Parathyroid adenoma (tissue), 2 donors: ENCODE measurements around the gene CMPK1.

Experiments used
- H2AFZ ChIP-seq: fragments of 300-600 bp; sonication (generic); one replicate; pipeline ENCODE4 v1.7.0; 2017; ENCODE audit warnings: antibody characterized with exemption, mild to moderate bottlenecking
- H3K27ac ChIP-seq: fragments of 300-600 bp; sonication (generic); one replicate; pipeline ENCODE4 v1.7.0; 2017
- H3K27me3 ChIP-seq: fragments of 300-600 bp; sonication (generic); one replicate; pipeline ENCODE4 v1.7.0; 2017; ENCODE audit warnings: low read length; ENCODE audit not compliant: control insufficient read depth, insufficient read depth
- H3K36me3 ChIP-seq: fragments of 300-600 bp; sonication (generic); one replicate; pipeline ENCODE4 v1.7.0; 2017; ENCODE audit warnings: low read length; ENCODE audit not compliant: control insufficient read depth, insufficient read depth
- H3K4me1 ChIP-seq: fragments of 300-600 bp; sonication (generic); one replicate; pipeline ENCODE4 v1.7.0; 2017; ENCODE audit warnings: control low read depth
- H3K4me2 ChIP-seq: fragments of 300-600 bp; sonication (generic); one replicate; pipeline ENCODE4 v1.7.0; 2017; ENCODE audit warnings: low read length
- H3K4me3 ChIP-seq: fragments of 300-600 bp; sonication (generic); one replicate; pipeline ENCODE4 v1.7.0; 2017; ENCODE audit warnings: low read depth, low read length
- H3K79me2 ChIP-seq: fragments of 300-600 bp; sonication (generic); one replicate; pipeline ENCODE4 v1.7.0; 2017; ENCODE audit warnings: control low read depth
- H3K9ac ChIP-seq: fragments of 300-600 bp; sonication (generic); one replicate; pipeline ENCODE4 v1.7.0; 2017; ENCODE audit warnings: mild to moderate bottlenecking
- H3K9me3 ChIP-seq: fragments of 300-600 bp; sonication (generic); one replicate; pipeline ENCODE4 v1.7.0; 2017; ENCODE audit warnings: low read length; ENCODE audit not compliant: control insufficient read depth
- TF ChIP-seq, protein P1 (sequence below): fragments of 300-600 bp; sonication (generic); IDR thresholded peaks from one replicate; pipeline ENCODE4 v1.7.0; 2017; ENCODE audit warnings: antibody characterized with exemption, mild to moderate bottlenecking
- donor health status: primary hyperparathyroidism.

CMPK1 gene

DNA sequence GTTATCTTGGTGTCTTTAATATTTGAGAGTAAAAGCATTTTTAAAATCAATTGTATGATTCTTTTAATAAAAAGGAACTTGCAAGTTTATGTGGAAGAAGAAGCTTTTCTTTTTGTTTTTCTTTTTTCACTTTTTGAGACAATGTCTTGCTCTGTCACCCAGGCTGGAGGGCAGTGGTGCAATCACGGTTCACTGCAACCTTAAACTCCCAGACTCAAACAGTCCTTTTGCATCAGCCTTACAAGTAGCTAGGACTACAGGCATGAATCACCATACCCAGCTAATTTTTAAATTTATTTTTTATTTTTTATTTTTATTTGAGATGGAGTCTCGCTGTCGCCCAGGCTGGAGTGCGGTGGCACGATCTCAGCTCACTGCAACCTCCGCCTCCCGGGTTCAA is 34.1 kb downstream of the CMPK1 start:
- Histone ChIP-seq H3K79me2 (no peaks in the 10 kb centered on the region), H3K4me1 (no peaks in the 10 kb centered on the region), H3K36me3 (no peaks in the 10 kb centered on the region), H3K27me3 (no peaks in the 10 kb centered on the region), H3K9me3 (no peaks in the 10 kb centered on the region), H3K27ac (no peak overlapping the region), H2AFZ (no peak overlapping the region), H3K4me2 (no peak overlapping the region), H3K9ac (no peak overlapping the region), H3K4me3 (no peak overlapping the region)
- TF ChIP-seq, protein P1, sequence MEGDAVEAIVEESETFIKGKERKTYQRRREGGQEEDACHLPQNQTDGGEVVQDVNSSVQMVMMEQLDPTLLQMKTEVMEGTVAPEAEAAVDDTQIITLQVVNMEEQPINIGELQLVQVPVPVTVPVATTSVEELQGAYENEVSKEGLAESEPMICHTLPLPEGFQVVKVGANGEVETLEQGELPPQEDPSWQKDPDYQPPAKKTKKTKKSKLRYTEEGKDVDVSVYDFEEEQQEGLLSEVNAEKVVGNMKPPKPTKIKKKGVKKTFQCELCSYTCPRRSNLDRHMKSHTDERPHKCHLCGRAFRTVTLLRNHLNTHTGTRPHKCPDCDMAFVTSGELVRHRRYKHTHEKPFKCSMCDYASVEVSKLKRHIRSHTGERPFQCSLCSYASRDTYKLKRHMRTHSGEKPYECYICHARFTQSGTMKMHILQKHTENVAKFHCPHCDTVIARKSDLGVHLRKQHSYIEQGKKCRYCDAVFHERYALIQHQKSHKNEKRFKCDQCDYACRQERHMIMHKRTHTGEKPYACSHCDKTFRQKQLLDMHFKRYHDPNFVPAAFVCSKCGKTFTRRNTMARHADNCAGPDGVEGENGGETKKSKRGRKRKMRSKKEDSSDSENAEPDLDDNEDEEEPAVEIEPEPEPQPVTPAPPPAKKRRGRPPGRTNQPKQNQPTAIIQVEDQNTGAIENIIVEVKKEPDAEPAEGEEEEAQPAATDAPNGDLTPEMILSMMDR, result no peak

- no peaks in the 10 kb centered on the region for H3K79me2 ChIP-seq
- TF ChIP-seq, protein P1, result no peak
- no peaks in the 10 kb centered on the region for H3K27me3 ChIP-seq
- no peak overlapping the region for H2AFZ ChIP-seq
- no peaks in the 10 kb centered on the region for H3K36me3 ChIP-seq
- no peak overlapping the region for H3K27ac ChIP-seq
- no peaks in the 10 kb centered on the region for H3K4me1 ChIP-seq
- H3K9me3 ChIP-seq, result no peaks in the 10 kb centered on the region
- no peak overlapping the region for H3K4me2 ChIP-seq
- no peak overlapping the region for H3K9ac ChIP-seq
- H3K4me3 ChIP-seq, result no peak overlapping the region
Measured at GRCh38 chr1:47371016-47371517, 37.5 kb downstream of the CMPK1 start.

- Histone ChIP-seq H3K4me2 (no peak overlapping the region), H3K4me1 (no peaks in the 10 kb centered on the region), H3K36me3 (no peaks in the 10 kb centered on the region), H3K27ac (no peak overlapping the region), H3K79me2 (no peaks in the 10 kb centered on the region), H2AFZ (no peak overlapping the region), H3K9ac (no peak overlapping the region), H3K4me3 (no peak overlapping the region), H3K27me3 (no peaks in the 10 kb centered on the region), H3K9me3 (no peaks in the 10 kb centered on the region)
- TF ChIP-seq, protein P1, result no peak
Measured at GRCh38 chr1:47374501-47374900, 40.9 kb downstream of the CMPK1 start.

DNA sequence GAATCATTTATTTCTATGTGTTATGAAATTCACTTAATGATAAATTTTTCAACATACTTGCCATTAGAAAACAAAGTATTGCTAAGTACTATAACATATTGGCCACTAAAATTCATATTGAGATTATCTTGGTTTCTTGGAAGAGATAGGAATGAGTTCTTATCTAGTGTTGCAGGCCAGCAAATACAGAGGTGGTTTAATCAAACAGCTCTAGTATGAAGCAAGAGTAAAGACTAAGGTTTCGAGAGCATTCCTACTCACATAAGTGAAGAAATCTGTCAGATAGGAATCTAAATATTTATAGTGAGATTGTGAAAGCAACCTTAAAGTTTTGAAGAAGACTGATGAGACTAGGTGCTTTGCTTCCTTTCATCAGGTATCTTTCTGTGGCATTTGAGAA is 44.6 kb downstream of the CMPK1 start:
- H3K4me2 ChIP-seq, result no peak overlapping the region
- no peak overlapping the region for H3K9ac ChIP-seq
- H3K4me3 ChIP-seq, result no peak overlapping the region
- H3K9me3 ChIP-seq, result no peaks in the 10 kb centered on the region
- no peaks in the 10 kb centered on the region for H3K79me2 ChIP-seq
- H2AFZ ChIP-seq, result no peak overlapping the region
- no peaks in the 10 kb centered on the region for H3K27me3 ChIP-seq
- no peaks in the 10 kb centered on the region for H3K4me1 ChIP-seq
- TF ChIP-seq, protein P1, result no peak
- no peak overlapping the region for H3K27ac ChIP-seq
- H3K36me3 ChIP-seq, result no peaks in the 10 kb centered on the region

GRCh38 chr1:47380699-47381098 is 47.1 kb downstream of the CMPK1 start:
- no peaks in the 10 kb centered on the region for H3K79me2 ChIP-seq
- H3K4me3 ChIP-seq, result no peak overlapping the region
- no peak overlapping the region for H3K4me2 ChIP-seq
- no peaks in the 10 kb centered on the region for H3K36me3 ChIP-seq
- H2AFZ ChIP-seq, result no peak overlapping the region
- H3K27me3 ChIP-seq, result no peaks in the 10 kb centered on the region
- H3K9ac ChIP-seq, result no peak overlapping the region
- no peaks in the 10 kb centered on the region for H3K4me1 ChIP-seq
- TF ChIP-seq, protein P1, result no peak
- H3K27ac ChIP-seq, result no peak overlapping the region
- H3K9me3 ChIP-seq, result no peaks in the 10 kb centered on the region
